CD4-positive, alpha-beta T cell treated with Interleukin-10 for 1 hour (primary cell): ENCODE results near the gene LSP1.

ENCODE experiments used
- DNase-seq: peaks from one replicate; pipeline ENCODE4 v3.0.0-alpha.2; 2020

The LSP1 gene

GRCh38 chr11:1893581-1894359, 40.9 kb downstream of the LSP1 start:
- no peak for DNase-seq

GRCh38 chr11:1894759-1895158, 41.9 kb downstream of the LSP1 start:
- DNase-seq: no peak

- DNase-seq: no peak
These were observed 43.6 kb downstream of the LSP1 start for GRCh38 chr11:1896468-1896867.

GRCh38 chr11:1896923-1897322, 44.0 kb downstream of the LSP1 start:
- no peak for DNase-seq

GRCh38 chr11:1899090-1899489, 46.2 kb downstream of the LSP1 start:
- no peak for DNase-seq

- DNase-seq: no peak
These were observed 46.8 kb downstream of the LSP1 start for GRCh38 chr11:1899686-1900085.

- no peak for DNase-seq
These were observed 53.3 kb downstream of the LSP1 start for GRCh38 chr11:1906181-1906580.

- no peak for DNase-seq
These were observed 53.9 kb downstream of the LSP1 start for GRCh38 chr11:1906611-1907423.

- DNase-seq: no peak
These were observed 55.7 kb downstream of the LSP1 start for GRCh38 chr11:1908618-1909017.

GRCh38 chr11:1909524-1909923, 56.6 kb downstream of the LSP1 start:
- no peak for DNase-seq

GRCh38 chr11:1912289-1912878, 59.5 kb downstream of the LSP1 start:
- no peak for DNase-seq

- no peak for DNase-seq
These were observed 60.6 kb downstream of the LSP1 start for GRCh38 chr11:1913271-1914060.

- DNase-seq: no peak
These were observed 62.9 kb downstream of the LSP1 start for GRCh38 chr11:1915795-1916131.

- no peak for DNase-seq
These were observed 63.5 kb downstream of the LSP1 start for GRCh38 chr11:1916132-1916985.

- DNase-seq: no peak
These were observed 64.2 kb downstream of the LSP1 start for GRCh38 chr11:1916986-1917522.

- no peak for DNase-seq
These were observed 64.9 kb downstream of the LSP1 start for GRCh38 chr11:1917523-1918435.

- no peak for DNase-seq
These were observed 65.8 kb downstream of the LSP1 start for GRCh38 chr11:1918436-1919315.

GRCh38 chr11:1919391-1920127, 66.7 kb downstream of the LSP1 start, which contains the start of gene TNNT3:
Gene TNNT3 (plus strand): TSS chr11:1919703. CDS start chr11:1922875, 3,172 bp downstream.
- no peak for DNase-seq
